ENCODE measurements around the gene PRF1.

PRF1 gene

DNA sequence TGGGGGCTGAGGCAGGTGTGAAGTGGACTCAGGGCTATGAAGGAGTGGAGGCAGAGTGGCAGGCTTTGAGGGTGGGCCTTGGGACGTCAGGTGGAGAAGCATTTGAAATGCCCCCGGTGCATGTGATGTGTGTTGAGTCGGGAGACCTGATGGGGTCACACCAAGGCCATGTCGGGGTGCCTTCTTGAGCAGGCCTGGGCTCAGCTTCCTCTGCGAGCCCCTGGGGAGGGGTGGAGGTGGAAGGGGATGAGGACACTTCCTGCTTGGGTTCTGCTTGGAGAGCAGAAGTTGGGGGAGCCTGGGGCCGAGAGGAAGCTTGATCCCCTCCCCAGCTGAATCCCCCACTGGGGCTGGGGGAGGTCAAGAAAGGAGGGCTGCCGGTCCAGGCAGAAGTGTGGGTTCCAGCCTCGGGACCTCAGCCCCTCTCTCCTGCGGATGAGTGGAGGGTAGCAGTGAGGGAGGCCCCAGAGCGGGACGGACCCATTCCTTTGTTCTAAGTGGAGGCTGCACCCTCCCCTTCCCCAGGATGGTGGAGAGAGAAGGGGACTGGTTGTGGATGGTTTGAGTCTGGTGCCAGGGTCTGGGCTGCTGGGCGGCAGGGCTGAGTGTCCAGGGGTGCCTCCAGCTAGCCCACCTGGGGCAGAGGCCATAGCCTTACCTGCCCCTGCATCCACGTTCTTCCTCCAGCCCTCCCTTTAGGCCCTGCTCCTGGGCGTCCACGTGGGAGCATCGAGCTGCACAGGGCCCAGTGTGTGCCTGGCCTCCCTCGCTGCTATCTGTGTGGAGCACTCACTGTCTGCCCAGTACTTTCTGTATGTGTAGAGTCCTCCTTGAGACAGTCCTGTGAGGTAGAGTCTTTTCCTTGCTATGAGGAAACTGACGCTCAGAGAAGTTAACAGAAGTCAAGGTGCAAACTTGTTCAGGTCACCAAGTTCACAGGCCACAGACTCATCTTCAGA, 36.7 kb downstream of the PRF1 start:
- TF ChIP-seq, protein P1, sequence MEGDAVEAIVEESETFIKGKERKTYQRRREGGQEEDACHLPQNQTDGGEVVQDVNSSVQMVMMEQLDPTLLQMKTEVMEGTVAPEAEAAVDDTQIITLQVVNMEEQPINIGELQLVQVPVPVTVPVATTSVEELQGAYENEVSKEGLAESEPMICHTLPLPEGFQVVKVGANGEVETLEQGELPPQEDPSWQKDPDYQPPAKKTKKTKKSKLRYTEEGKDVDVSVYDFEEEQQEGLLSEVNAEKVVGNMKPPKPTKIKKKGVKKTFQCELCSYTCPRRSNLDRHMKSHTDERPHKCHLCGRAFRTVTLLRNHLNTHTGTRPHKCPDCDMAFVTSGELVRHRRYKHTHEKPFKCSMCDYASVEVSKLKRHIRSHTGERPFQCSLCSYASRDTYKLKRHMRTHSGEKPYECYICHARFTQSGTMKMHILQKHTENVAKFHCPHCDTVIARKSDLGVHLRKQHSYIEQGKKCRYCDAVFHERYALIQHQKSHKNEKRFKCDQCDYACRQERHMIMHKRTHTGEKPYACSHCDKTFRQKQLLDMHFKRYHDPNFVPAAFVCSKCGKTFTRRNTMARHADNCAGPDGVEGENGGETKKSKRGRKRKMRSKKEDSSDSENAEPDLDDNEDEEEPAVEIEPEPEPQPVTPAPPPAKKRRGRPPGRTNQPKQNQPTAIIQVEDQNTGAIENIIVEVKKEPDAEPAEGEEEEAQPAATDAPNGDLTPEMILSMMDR (IDR thresholded peaks at IDR 0.05; ENCODE audit: low read depth, low read length) = no peak
- TF ChIP-seq EZH2phosphoT487 (IDR thresholded peaks at IDR 0.05; ENCODE audit: low read depth) = no peak
- Histone ChIP-seq H3K79me2 (ENCODE audit: low read length) (no peaks in the 10 kb centered on the region), H3K9ac (ENCODE audit: low read length) (no peak overlapping the region), H3K36me3 (replicated peaks; ENCODE audit: low read depth, low read length) (no peaks in the 10 kb centered on the region), H4K20me1 (ENCODE audit: insufficient read depth, low read length) (no peaks in the 10 kb centered on the region), H3K4me2 (ENCODE audit: low read length) (no peak overlapping the region), H3K27ac (ENCODE audit: low read length) (no peak overlapping the region), H3K4me3 (ENCODE audit: low read length) (no peak overlapping the region), H3K9me3 (ENCODE audit: insufficient read depth, low read length) (no peaks in the 10 kb centered on the region), H3K27me3 (ENCODE audit: low read depth, low read length) (no peaks in the 10 kb centered on the region), H2AFZ (ENCODE audit: low read depth, low read length) (no peak overlapping the region), H3K4me1 (ENCODE audit: low read length) (no peaks in the 10 kb centered on the region)

DNA sequence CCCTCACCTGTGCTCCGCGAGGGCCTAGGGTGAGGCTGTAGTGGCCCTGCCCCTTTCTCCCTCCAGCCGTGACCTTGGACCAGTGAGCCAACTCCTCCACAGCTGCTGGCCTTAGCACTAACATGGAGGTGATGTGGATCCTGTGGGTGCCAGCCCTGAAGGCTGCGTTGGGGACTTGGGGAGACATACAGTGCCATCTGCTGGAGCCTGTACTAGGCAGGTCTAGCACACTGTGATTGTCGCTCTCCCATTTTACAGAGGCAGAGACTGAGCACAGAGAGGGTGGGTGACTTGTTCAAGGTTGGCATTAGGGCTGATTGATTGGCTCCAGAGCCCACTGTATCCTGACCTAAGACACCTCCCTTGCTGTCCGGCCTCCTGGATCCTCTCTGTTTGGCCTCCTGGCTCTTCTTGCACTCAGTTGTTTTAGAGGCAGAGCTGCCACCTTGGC, 37.6 kb downstream of the PRF1 start:
- no peak overlapping the region for H3K4me2 ChIP-seq (ENCODE audit: low read length)
- no peaks in the 10 kb centered on the region for H3K4me1 ChIP-seq (ENCODE audit: low read length)
- H3K36me3 ChIP-seq (replicated peaks; ENCODE audit: low read depth, low read length) = no peaks in the 10 kb centered on the region
- TF ChIP-seq, protein P1 (IDR thresholded peaks at IDR 0.05; ENCODE audit: low read depth, low read length) = peak; percentile 25
- no peak for TF ChIP-seq EZH2phosphoT487 (IDR thresholded peaks at IDR 0.05; ENCODE audit: low read depth)
- no peak overlapping the region for H2AFZ ChIP-seq (ENCODE audit: low read depth, low read length)
- H3K27ac ChIP-seq (ENCODE audit: low read length) = no peak overlapping the region
- no peak overlapping the region for H3K4me3 ChIP-seq (ENCODE audit: low read length)
- no peaks in the 10 kb centered on the region for H4K20me1 ChIP-seq (ENCODE audit: insufficient read depth, low read length)
- no peaks in the 10 kb centered on the region for H3K79me2 ChIP-seq (ENCODE audit: low read length)
- no peak overlapping the region for H3K9ac ChIP-seq (ENCODE audit: low read length)
- H3K27me3 ChIP-seq (ENCODE audit: low read depth, low read length) = no peaks in the 10 kb centered on the region
- H3K9me3 ChIP-seq (ENCODE audit: insufficient read depth, low read length) = no peaks in the 10 kb centered on the region

DNA sequence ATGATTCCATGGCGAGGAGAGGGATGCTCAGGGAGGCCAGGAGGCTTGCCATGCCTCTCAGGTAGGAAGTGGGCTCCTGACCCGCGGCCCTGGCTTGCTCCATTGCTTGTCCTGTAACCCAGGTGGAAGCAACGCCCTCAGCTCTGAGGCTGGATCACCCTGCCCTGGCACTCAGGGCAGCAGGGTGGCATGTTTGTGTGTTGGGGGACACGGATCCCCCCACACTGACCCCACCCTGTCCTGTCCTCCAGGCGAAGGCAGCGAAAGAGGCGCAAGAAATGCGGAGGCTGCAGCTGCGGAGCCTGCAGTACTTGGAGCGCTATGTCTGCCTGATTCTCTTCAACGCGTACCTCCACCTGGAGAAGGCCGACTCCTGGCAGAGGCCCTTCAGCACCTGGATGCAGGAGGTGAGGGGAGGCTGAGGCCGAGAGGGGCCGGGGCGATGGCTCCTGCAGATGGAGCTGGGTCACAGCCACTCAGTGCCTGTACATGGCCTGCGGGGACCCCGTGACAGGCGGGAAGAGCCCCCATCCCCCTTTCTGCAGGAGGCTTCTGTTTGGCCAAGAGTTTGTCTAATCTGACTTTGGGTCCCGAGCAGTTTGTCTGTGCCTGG, 38.3 kb downstream of the PRF1 start:
- Histone ChIP-seq H3K27me3 (ENCODE audit: low read depth, low read length) (no peaks in the 10 kb centered on the region), H3K36me3 (replicated peaks; ENCODE audit: low read depth, low read length) (no peaks in the 10 kb centered on the region), H3K9me3 (ENCODE audit: insufficient read depth, low read length) (no peaks in the 10 kb centered on the region), H3K27ac (ENCODE audit: low read length) (no peak overlapping the region), H2AFZ (ENCODE audit: low read depth, low read length) (no peak overlapping the region), H3K4me2 (ENCODE audit: low read length) (no peak overlapping the region), H3K4me3 (ENCODE audit: low read length) (no peak overlapping the region), H4K20me1 (ENCODE audit: insufficient read depth, low read length) (no peaks in the 10 kb centered on the region), H3K9ac (ENCODE audit: low read length) (no peak overlapping the region), H3K4me1 (ENCODE audit: low read length) (no peaks in the 10 kb centered on the region), H3K79me2 (ENCODE audit: low read length) (no peaks in the 10 kb centered on the region)
- TF ChIP-seq EZH2phosphoT487 (IDR thresholded peaks at IDR 0.05; ENCODE audit: low read depth) = no peak
- TF ChIP-seq, protein P1 (IDR thresholded peaks at IDR 0.05; ENCODE audit: low read depth, low read length) = no peak

DNA sequence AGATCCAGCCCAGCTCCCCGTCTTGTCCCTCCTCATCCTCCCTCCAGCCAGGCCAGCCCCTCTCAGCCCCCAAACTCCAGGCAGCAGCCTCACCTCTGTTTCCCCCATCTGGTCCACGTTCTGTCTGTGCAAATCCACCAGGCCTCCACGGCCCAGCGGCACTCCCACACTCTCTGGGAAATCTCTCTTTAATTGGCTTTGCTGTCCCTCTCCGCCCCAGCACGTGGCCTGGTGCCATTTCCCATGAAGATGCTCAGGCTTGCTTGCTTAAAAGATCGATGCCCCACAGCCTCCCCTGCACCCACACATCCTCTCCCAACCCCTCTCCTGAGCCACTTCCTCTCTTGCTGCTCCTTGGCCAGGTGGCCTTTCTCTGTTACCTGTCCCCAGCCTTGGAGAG, 39.3 kb downstream of the PRF1 start:
- no peaks in the 10 kb centered on the region for H3K4me1 ChIP-seq (ENCODE audit: low read length)
- no peak overlapping the region for H3K4me2 ChIP-seq (ENCODE audit: low read length)
- H3K36me3 ChIP-seq (replicated peaks; ENCODE audit: low read depth, low read length) = no peaks in the 10 kb centered on the region
- no peaks in the 10 kb centered on the region for H3K79me2 ChIP-seq (ENCODE audit: low read length)
- no peak overlapping the region for H3K4me3 ChIP-seq (ENCODE audit: low read length)
- H3K9ac ChIP-seq (ENCODE audit: low read length) = no peak overlapping the region
- H3K9me3 ChIP-seq (ENCODE audit: insufficient read depth, low read length) = no peaks in the 10 kb centered on the region
- H3K27me3 ChIP-seq (ENCODE audit: low read depth, low read length) = no peaks in the 10 kb centered on the region
- no peaks in the 10 kb centered on the region for H4K20me1 ChIP-seq (ENCODE audit: insufficient read depth, low read length)
- TF ChIP-seq, protein P1 (IDR thresholded peaks at IDR 0.05; ENCODE audit: low read depth, low read length) = no peak
- no peak for TF ChIP-seq EZH2phosphoT487 (IDR thresholded peaks at IDR 0.05; ENCODE audit: low read depth)
- H2AFZ ChIP-seq (ENCODE audit: low read depth, low read length) = no peak overlapping the region
- H3K27ac ChIP-seq (ENCODE audit: low read length) = no peak overlapping the region
